GM18858 (cell line): ENCODE results near the gene CAD.
"Not testable (repeated sequence)": the region's sequence is repeated elsewhere in the genome, so short reads cannot be mapped to it uniquely, and the experiment has no call there.

ENCODE experiments used
- ATAC-seq: cut with Tn5 transposase; IDR thresholded peaks from one replicate; pipeline ENCODE4 v1.9.1; 2021; ENCODE audit not compliant: unreplicated experiment

The CAD gene

GRCh38 chr2:27217173-27218121, at the start of gene CAD:
Gene CAD, plus strand, starts transcription at chr2:27217369. Its CDS starts 183 bp downstream, at chr2:27217552.
- peak; percentile 48 for ATAC-seq

GRCh38 chr2:27170581-27171337, 46.4 kb upstream of the CAD start:
- no peak for ATAC-seq

- no peak for ATAC-seq
Observed at GRCh38 chr2:27171351-27171848, 45.8 kb upstream of the CAD start.

GRCh38 chr2:27174638-27175037, 42.5 kb upstream of the CAD start:
- no peak for ATAC-seq

- ATAC-seq, result no peak
Observed at GRCh38 chr2:27175330-27175729, 41.8 kb upstream of the CAD start.

- not testable (repeated sequence) for ATAC-seq
Observed at GRCh38 chr2:27175781-27176180, 41.4 kb upstream of the CAD start.

- no peak for ATAC-seq
Observed at GRCh38 chr2:27177441-27178351, 39.5 kb upstream of the CAD start.

GRCh38 chr2:27178469-27178868, 38.7 kb upstream of the CAD start:
- no peak for ATAC-seq

GRCh38 chr2:27179344-27180000, 37.7 kb upstream of the CAD start:
- ATAC-seq, result no peak

GRCh38 chr2:27182346-27182745, 34.8 kb upstream of the CAD start:
- no peak for ATAC-seq

- no peak for ATAC-seq
Observed at GRCh38 chr2:27184115-27184514, 33.1 kb upstream of the CAD start.

- ATAC-seq, result no peak
Observed at GRCh38 chr2:27185331-27186026, 31.7 kb upstream of the CAD start.

- no peak for ATAC-seq
Observed at GRCh38 chr2:27186613-27187345, 30.4 kb upstream of the CAD start.

GRCh38 chr2:27189989-27190388, 27.2 kb upstream of the CAD start:
- no peak for ATAC-seq

- peak; percentile 49 for ATAC-seq
Observed at GRCh38 chr2:27191070-27191829, 25.9 kb upstream of the CAD start.

- ATAC-seq, result no peak
Observed at GRCh38 chr2:27194538-27195354, 22.4 kb upstream of the CAD start.

- ATAC-seq, result not testable (repeated sequence)
Observed at GRCh38 chr2:27195799-27196198, 21.4 kb upstream of the CAD start.
